Kidney tubule cell (primary cell): Measurements from ENCODE around the gene TMEM147.
"Not testable (repeated sequence)": the region's sequence is repeated elsewhere in the genome, so short reads cannot be mapped to it uniquely, and the experiment has no call there.

Experiments
- DNase-seq: peaks from one replicate; pipeline ENCODE4 v3.0.0-alpha.2; 2018; ENCODE audit warnings: low spot score

TMEM147 gene

GRCh38 chr19:35562776-35563175 is 17.4 kb downstream of the TMEM147 start:
- DNase-seq = no peak

- no peak for DNase-seq
These were observed 17.9 kb downstream of the TMEM147 start, which contains the start of gene ATP4A for GRCh38 chr19:35563207-35563829. ATP4A (minus strand) TSS chr19:35563658; CDS start chr19:35563629, 29 bp downstream.

- DNase-seq = no peak
These were observed 19.8 kb downstream of the TMEM147 start for GRCh38 chr19:35565016-35565856.

GRCh38 chr19:35566738-35567137 is 21.3 kb downstream of the TMEM147 start:
- no peak for DNase-seq

- DNase-seq = no peak
These were observed 23.9 kb downstream of the TMEM147 start for GRCh38 chr19:35569281-35569781.

GRCh38 chr19:35571406-35571965 is 26.1 kb downstream of the TMEM147 start:
- no peak for DNase-seq

GRCh38 chr19:35577918-35578317 is 32.5 kb downstream of the TMEM147 start:
- no peak for DNase-seq

GRCh38 chr19:35578707-35579106 is 33.3 kb downstream of the TMEM147 start:
- DNase-seq = no peak

- DNase-seq = no peak
These were observed 37.3 kb downstream of the TMEM147 start for GRCh38 chr19:35582760-35583159.

GRCh38 chr19:35585848-35586247 is 40.4 kb downstream of the TMEM147 start, which contains the start of gene PMIS2:
PMIS2 (plus strand) TSS chr19:35586173; CDS start chr19:35586260, 87 bp downstream.
- DNase-seq = no peak

- DNase-seq = peak; percentile 19
These were observed 41.9 kb downstream of the TMEM147 start for GRCh38 chr19:35587321-35587720.

- no peak for DNase-seq
These were observed 45.4 kb downstream of the TMEM147 start for GRCh38 chr19:35590875-35591274.

- DNase-seq = peak; percentile 54
These were observed 46.8 kb downstream of the TMEM147 start for GRCh38 chr19:35592226-35592625.

GRCh38 chr19:35595026-35595425 is 49.6 kb downstream of the TMEM147 start:
- not testable (repeated sequence) for DNase-seq

GRCh38 chr19:35595928-35596327 is 50.5 kb downstream of the TMEM147 start:
- DNase-seq = no peak

- DNase-seq = peak; percentile 12
These were observed 51.1 kb downstream of the TMEM147 start for GRCh38 chr19:35596366-35596999.
